Fibroblast of villous mesenchyme (primary cell): Measurements from ENCODE around the gene PSENEN. TPM values are rescaled to one million over a fixed set of nuclear protein-coding genes. Genes with fewer than 3 reads are reported as not detected.
A peak's percentile ranks its signal among the peaks of the same experiment; 100 is the strongest.

Experiments
- DNase-seq: peaks from one replicate; pipeline ENCODE4 v3.0.0-alpha.2; 2010; ENCODE audit warnings: low read depth
- H3K4me3 ChIP-seq: 2 replicates; pipeline ENCODE4 v1.5.1; 2011; ENCODE audit warnings: low read depth, mild to moderate bottlenecking, low read length
- total RNA-seq: library from RNA; depleted of rRNA; stranded (reverse); fragments of >200 nt; gene quantifications from 2 replicates; pipeline ENCODE4 v1.2.3, GENCODE V29; 2012
- TF ChIP-seq, protein P1 (sequence below): IDR thresholded peaks from 2 replicates; pipeline ENCODE4 v1.5.1; 2012; ENCODE audit warnings: low read depth, mild to moderate bottlenecking, low read length; ENCODE audit not compliant: insufficient read depth

The PSENEN gene
- total RNA-seq, 1 donor = 14.7 TPM

- no peak overlapping the region for H3K4me3 ChIP-seq
- TF ChIP-seq, protein P1, sequence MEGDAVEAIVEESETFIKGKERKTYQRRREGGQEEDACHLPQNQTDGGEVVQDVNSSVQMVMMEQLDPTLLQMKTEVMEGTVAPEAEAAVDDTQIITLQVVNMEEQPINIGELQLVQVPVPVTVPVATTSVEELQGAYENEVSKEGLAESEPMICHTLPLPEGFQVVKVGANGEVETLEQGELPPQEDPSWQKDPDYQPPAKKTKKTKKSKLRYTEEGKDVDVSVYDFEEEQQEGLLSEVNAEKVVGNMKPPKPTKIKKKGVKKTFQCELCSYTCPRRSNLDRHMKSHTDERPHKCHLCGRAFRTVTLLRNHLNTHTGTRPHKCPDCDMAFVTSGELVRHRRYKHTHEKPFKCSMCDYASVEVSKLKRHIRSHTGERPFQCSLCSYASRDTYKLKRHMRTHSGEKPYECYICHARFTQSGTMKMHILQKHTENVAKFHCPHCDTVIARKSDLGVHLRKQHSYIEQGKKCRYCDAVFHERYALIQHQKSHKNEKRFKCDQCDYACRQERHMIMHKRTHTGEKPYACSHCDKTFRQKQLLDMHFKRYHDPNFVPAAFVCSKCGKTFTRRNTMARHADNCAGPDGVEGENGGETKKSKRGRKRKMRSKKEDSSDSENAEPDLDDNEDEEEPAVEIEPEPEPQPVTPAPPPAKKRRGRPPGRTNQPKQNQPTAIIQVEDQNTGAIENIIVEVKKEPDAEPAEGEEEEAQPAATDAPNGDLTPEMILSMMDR = no peak
- DNase-seq = peak; percentile 14
Measured at GRCh38 chr19:35773020-35773806, 27.8 kb downstream of the PSENEN start.

GRCh38 chr19:35774274-35775045, 29.0 kb downstream of the PSENEN start:
- DNase-seq = no peak
- TF ChIP-seq, protein P1 = no peak
- peak overlapping the region; percentile 73 for H3K4me3 ChIP-seq

- H3K4me3 ChIP-seq = peak overlapping the region; percentile 73
- TF ChIP-seq, protein P1 = no peak
- no peak for DNase-seq
Measured at GRCh38 chr19:35775046-35775297, 29.5 kb downstream of the PSENEN start.

GRCh38 chr19:35775298-35776101, 30.0 kb downstream of the PSENEN start, which contains the start of gene ARHGAP33:
TSS of gene ARHGAP33 (plus strand) at chr19:35775564. CDS start at chr19:35775659, 95 bp downstream.
- peak; percentile 95 for DNase-seq
- TF ChIP-seq, protein P1 = no peak
- peak within 1 kb of the TSS; percentile 73 for H3K4me3 ChIP-seq

- DNase-seq = no peak
- TF ChIP-seq, protein P1 = no peak
Measured at GRCh38 chr19:35776102-35776788, 30.8 kb downstream of the PSENEN start.

More at GRCh38 chr19:35776102-35776788, 30.8 kb downstream of the PSENEN start:
- peak overlapping the region; percentile 73 for H3K4me3 ChIP-seq
